Activated CD8-positive, alpha-beta T cell treated with anti-CD3 and anti-CD28 coated beads for 36 hours (primary cell): ENCODE results near the gene SMAD9. TPM values are rescaled to one million over a fixed set of nuclear protein-coding genes. Genes with fewer than 3 reads are reported as not detected.

Source experiments
- ATAC-seq: fragments of 200-7000 bp; cut with Tn5 transposase; one replicate; pipeline ENCODE4 v1.10.0; 2021; ENCODE audit warnings: mild to moderate bottlenecking, moderate library complexity
- CTCF ChIA-PET: fragments of 350-600 bp; sonication (Branson Sonifier 250); formaldehyde crosslinking; loops from one replicate; lab custom pipeline; 2021; ENCODE audit warnings: antibody characterized with exemption; lab: Charles Lee
- POLR2A ChIA-PET: fragments of 350-600 bp; sonication (Branson Sonifier 250); formaldehyde crosslinking; loops from one replicate; lab custom pipeline; 2021; ENCODE audit warnings: antibody characterized with exemption; lab: Charles Lee
- DNase-seq: peaks from one replicate; pipeline ENCODE4 v3.0.0-alpha.2; 2020
- H3K27ac Mint-ChIP-seq: one replicate; pipeline ENCODE4 v1.8.0; 2021; ENCODE audit warnings: mild to moderate bottlenecking, mixed read lengths
- H3K27me3 Mint-ChIP-seq: one replicate; pipeline ENCODE4 v1.8.0; 2021; ENCODE audit warnings: mixed read lengths
- H3K36me3 Mint-ChIP-seq: one replicate; pipeline ENCODE4 v1.8.0; 2021; ENCODE audit warnings: low read depth, mixed read lengths
- H3K4me1 Mint-ChIP-seq: one replicate; pipeline ENCODE4 v1.8.0; 2021; ENCODE audit warnings: low read depth, mixed read lengths
- H3K4me3 Mint-ChIP-seq: one replicate; pipeline ENCODE4 v1.8.0; 2021; ENCODE audit warnings: mild to moderate bottlenecking, moderate library complexity, mixed read lengths
- H3K9me3 Mint-ChIP-seq: one replicate; pipeline ENCODE4 v1.8.0; 2021; ENCODE audit warnings: mixed read lengths
- CTCF ChIP-seq: fragments of 200-600 bp; IDR thresholded peaks from one replicate; pipeline ENCODE4 v1.8.0; 2022; ENCODE audit warnings: antibody characterized with exemption, mild to moderate bottlenecking
- intact Hi-C: fragments of 100-400 bp; cut with micrococcal nuclease; formaldehyde crosslinking; loops from one replicate; pipeline ENCODE4 v1.10.0; 2022
- total RNA-seq, 2 experiments: library from RNA; stranded (reverse); gene quantifications; one replicate each; pipeline ENCODE4 v1.2.3, GENCODE V29; 2021

Gene SMAD9
- total RNA-seq, 2 experiments from 2014 or later, result 0.11 TPM

GRCh38 chr13:36882829-36883390, 37.1 kb downstream of the SMAD9 start:
- no peaks in the 10 kb centered on the region for H3K4me1 Mint-ChIP-seq
- ATAC-seq, result no peak

GRCh38 chr13:36880961-36881360, 39.1 kb downstream of the SMAD9 start:
- ChIA-PET CTCF (interaction anchor here (1.2 kb wide), 1 partner anchor 33 kb away, joined by 3 read pairs; no protein-coding TSS in a partner anchor), POLR2A (no interaction called here)
- Mint-ChIP-seq H3K4me3 (no peak overlapping the region), H3K27me3 (peaks cover 4% of the 10 kb centered on the region), H3K27ac (no peak overlapping the region), H3K9me3 (no peaks in the 10 kb centered on the region), H3K36me3 (no peaks in the 10 kb centered on the region), H3K4me1 (no peaks in the 10 kb centered on the region)
- ATAC-seq (no peak), DNase-seq (no peak)
- intact Hi-C loops, result no loop called here
- TF ChIP-seq CTCF, result no peak

More at GRCh38 chr13:36882829-36883390, 37.1 kb downstream of the SMAD9 start:
- intact Hi-C loops, result no loop called here
- no peak for TF ChIP-seq CTCF
- H3K27me3 Mint-ChIP-seq, result peaks cover 6% of the 10 kb centered on the region
- H3K9me3 Mint-ChIP-seq, result no peaks in the 10 kb centered on the region
- H3K4me3 Mint-ChIP-seq, result no peak overlapping the region
- CTCF ChIA-PET, result no interaction called here
- no peak overlapping the region for H3K27ac Mint-ChIP-seq
- no peak for DNase-seq
- POLR2A ChIA-PET, result no interaction called here
- no peaks in the 10 kb centered on the region for H3K36me3 Mint-ChIP-seq

- no peaks in the 10 kb centered on the region for H3K36me3 Mint-ChIP-seq
- H3K4me1 Mint-ChIP-seq, result no peaks in the 10 kb centered on the region
- H3K27ac Mint-ChIP-seq, result no peak overlapping the region
- no peaks in the 10 kb centered on the region for H3K9me3 Mint-ChIP-seq
- intact Hi-C loops, result no loop called here
- H3K27me3 Mint-ChIP-seq, result peaks cover 3% of the 10 kb centered on the region
- ChIA-PET CTCF (interaction anchor here (0.9 kb wide), 1 partner anchor 12 kb away, joined by 3 read pairs; no protein-coding TSS in a partner anchor), POLR2A (no interaction called here)
- no peak overlapping the region for H3K4me3 Mint-ChIP-seq
- DNase-seq (no peak), ATAC-seq (no peak)
- no peak for TF ChIP-seq CTCF
These were observed 40.7 kb downstream of the SMAD9 start for GRCh38 chr13:36879218-36879938.

GRCh38 chr13:36875961-36876360, 44.1 kb downstream of the SMAD9 start:
- Mint-ChIP-seq H3K27me3 (peaks cover 8% of the 10 kb centered on the region), H3K4me1 (no peaks in the 10 kb centered on the region), H3K4me3 (no peak overlapping the region), H3K9me3 (no peaks in the 10 kb centered on the region), H3K27ac (no peak overlapping the region), H3K36me3 (no peaks in the 10 kb centered on the region)
- no peak for ATAC-seq
- ChIA-PET CTCF (no interaction called here), POLR2A (no interaction called here)
- intact Hi-C loops, result no loop called here
- TF ChIP-seq CTCF, result no peak
- no peak for DNase-seq

- no peak for ATAC-seq
- Mint-ChIP-seq H3K27me3 (peaks cover 8% of the 10 kb centered on the region), H3K27ac (no peak overlapping the region), H3K36me3 (no peaks in the 10 kb centered on the region), H3K4me1 (no peaks in the 10 kb centered on the region), H3K9me3 (no peaks in the 10 kb centered on the region), H3K4me3 (no peak overlapping the region)
- ChIA-PET POLR2A (no interaction called here), CTCF (no interaction called here)
- no peak for TF ChIP-seq CTCF
- DNase-seq, result no peak
- intact Hi-C loops, result no loop called here
These were observed 44.6 kb downstream of the SMAD9 start for GRCh38 chr13:36875431-36875830.
